ENCODE measurements around the gene CLCN5. TPM values are rescaled to one million over a fixed set of nuclear protein-coding genes. Genes with fewer than 3 reads are reported as not detected.

CLCN5 gene
- total and polyA plus RNA-seq, 2 of the 13 experiments (the other 11 are each of a cell fraction or from before 2014, with no cell fraction given): 7.8 to 27.3 TPM

DNA sequence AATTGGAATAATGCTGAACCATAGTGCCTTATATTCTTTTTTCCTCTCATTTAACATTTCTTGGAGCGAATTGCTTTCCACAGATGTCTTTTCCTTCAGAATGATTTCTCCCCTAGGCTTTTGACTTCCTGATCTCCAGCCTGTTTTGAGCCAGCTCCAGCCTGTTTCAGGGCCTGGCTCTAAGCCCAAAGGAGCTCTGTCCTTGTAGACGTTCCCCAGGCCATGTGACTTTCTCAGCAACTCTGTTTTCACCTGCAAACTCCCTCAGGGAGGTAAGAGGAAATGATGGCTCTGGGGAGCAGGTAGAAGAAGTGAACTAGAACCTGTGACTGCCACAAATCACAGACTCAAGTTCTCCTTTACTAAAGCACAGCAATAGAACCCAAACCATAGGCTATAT lies 189.3 kb downstream of the CLCN5 start:
- WGBS (ENCODE audit: low lambda C conversion rate): 73% methylated on average over 2 of the region's 2 CpGs
- CTCF ChIA-PET (ENCODE audit: low intra/inter-chr PET ratio, low total read pairs): no interaction called here
- BruUV-seq (replicated peaks): no TSS peak

More for the DNA sequence above, 189.3 kb downstream of the CLCN5 start:
- in situ Hi-C loops (cut with HindIII; ENCODE audit: extremely low pct_ligation_motif_present, low pct_unique_long_range_greater_than_20kb) (loop anchor here (25.0 kb wide), 1 partner anchor 476 kb away; no protein-coding TSS in a partner anchor), intact Hi-C loops (cut with micrococcal nuclease; ENCODE audit: unreplicated experiment) (no loop called here)
- Histone ChIP-seq H3K27ac (ENCODE audit: extremely low read length, insufficient read depth, low read length) (no peak overlapping the region), H2AFZ (ENCODE audit: low read length) (no peak overlapping the region), H4K20me1 (ENCODE audit: insufficient read depth, low read length) (no peaks in the 10 kb centered on the region), H3K4me2 (ENCODE audit: low read depth, low read length) (no peak overlapping the region), H3K9ac (ENCODE audit: insufficient read depth, low read depth, low read length) (no peak overlapping the region), H3K4me3 (replicated peaks in 1 of 3; ENCODE audit: insufficient read depth in 1 of 3, low read depth in 2 of 3, low read length in 3 of 3) (no peak overlapping the region), H3K4me1 (ENCODE audit: insufficient read depth, low read length) (peaks cover 52% of the 10 kb centered on the region), H3K36me3 (replicated peaks in 1 of 2; ENCODE audit: control insufficient read depth in 1 of 2, insufficient read depth in 2 of 2, low read length in 2 of 2) (no peaks in the 10 kb centered on the region), H3K9me3 (ENCODE audit: low read length) (no peaks in the 10 kb centered on the region), H3K79me2 (ENCODE audit: insufficient read depth, low read length) (no peaks in the 10 kb centered on the region), H3K27me3 (ENCODE audit: control insufficient read depth in 1 of 2, insufficient read depth in 2 of 2, low read length in 2 of 2) (no peaks in the 10 kb centered on the region)
- POLR2A ChIA-PET: no interaction called here
- ATAC-seq (no peak), FAIRE-seq (no peak), DNase-seq (ENCODE audit: low spot score) (no peak)
- TF ChIP-seq SRSF9 (IDR thresholded peaks at IDR 0.05; ENCODE audit: borderline replicate concordance, insufficient read depth, low read depth, low read length, poor library complexity, severe bottlenecking) (no peak), ZNF138 (CRISPR knock-in tag; IDR thresholded peaks at IDR 0.05; ENCODE audit: low read depth) (no peak), ZNF589 (CRISPR knock-in tag; conservative IDR thresholded peaks at IDR 0.05) (no peak), ZNF746 (CRISPR knock-in tag; IDR thresholded peaks at IDR 0.05) (no peak)
- TF ChIP-seq, protein P1, sequence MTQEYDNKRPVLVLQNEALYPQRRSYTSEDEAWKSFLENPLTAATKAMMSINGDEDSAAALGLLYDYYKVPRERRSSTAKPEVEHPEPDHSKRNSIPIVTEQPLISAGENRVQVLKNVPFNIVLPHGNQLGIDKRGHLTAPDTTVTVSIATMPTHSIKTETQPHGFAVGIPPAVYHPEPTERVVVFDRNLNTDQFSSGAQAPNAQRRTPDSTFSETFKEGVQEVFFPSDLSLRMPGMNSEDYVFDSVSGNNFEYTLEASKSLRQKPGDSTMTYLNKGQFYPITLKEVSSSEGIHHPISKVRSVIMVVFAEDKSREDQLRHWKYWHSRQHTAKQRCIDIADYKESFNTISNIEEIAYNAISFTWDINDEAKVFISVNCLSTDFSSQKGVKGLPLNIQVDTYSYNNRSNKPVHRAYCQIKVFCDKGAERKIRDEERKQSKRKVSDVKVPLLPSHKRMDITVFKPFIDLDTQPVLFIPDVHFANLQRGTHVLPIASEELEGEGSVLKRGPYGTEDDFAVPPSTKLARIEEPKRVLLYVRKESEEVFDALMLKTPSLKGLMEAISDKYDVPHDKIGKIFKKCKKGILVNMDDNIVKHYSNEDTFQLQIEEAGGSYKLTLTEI (CRISPR knock-in tag; conservative IDR thresholded peaks at IDR 0.05): no peak
- TF ChIP-seq, protein P2, sequence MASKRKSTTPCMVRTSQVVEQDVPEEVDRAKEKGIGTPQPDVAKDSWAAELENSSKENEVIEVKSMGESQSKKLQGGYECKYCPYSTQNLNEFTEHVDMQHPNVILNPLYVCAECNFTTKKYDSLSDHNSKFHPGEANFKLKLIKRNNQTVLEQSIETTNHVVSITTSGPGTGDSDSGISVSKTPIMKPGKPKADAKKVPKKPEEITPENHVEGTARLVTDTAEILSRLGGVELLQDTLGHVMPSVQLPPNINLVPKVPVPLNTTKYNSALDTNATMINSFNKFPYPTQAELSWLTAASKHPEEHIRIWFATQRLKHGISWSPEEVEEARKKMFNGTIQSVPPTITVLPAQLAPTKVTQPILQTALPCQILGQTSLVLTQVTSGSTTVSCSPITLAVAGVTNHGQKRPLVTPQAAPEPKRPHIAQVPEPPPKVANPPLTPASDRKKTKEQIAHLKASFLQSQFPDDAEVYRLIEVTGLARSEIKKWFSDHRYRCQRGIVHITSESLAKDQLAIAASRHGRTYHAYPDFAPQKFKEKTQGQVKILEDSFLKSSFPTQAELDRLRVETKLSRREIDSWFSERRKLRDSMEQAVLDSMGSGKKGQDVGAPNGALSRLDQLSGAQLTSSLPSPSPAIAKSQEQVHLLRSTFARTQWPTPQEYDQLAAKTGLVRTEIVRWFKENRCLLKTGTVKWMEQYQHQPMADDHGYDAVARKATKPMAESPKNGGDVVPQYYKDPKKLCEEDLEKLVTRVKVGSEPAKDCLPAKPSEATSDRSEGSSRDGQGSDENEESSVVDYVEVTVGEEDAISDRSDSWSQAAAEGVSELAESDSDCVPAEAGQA (IDR thresholded peaks at IDR 0.05; ENCODE audit: low read depth): no peak
- TF ChIP-seq, protein P2 (CRISPR knock-in tag; IDR thresholded peaks at IDR 0.05; ENCODE audit: borderline replicate concordance): no peak
